Prostate gland (tissue), 2 donors: ENCODE measurements around the gene CRTC1.

Experiments
- CTCF ChIP-seq, 4 experiments: fragments of 200-600 bp in 2 of 4; fragments of 450-650 bp in 2 of 4; sonication (generic) in 2 of 4; IDR thresholded peaks; 1 replicate in 3 of 4; 2 replicates in 1 of 4; pipeline ENCODE4 v1.5.1; 2016 to 2019; ENCODE audit warnings: antibody characterized with exemption in 4 of 4, mild to moderate bottlenecking in 2 of 4, moderate library complexity in 2 of 4
- POLR2A ChIP-seq: fragments of 450-650 bp; IDR thresholded peaks from one replicate; pipeline ENCODE4 v1.6.1; 2016; ENCODE audit warnings: antibody characterized with exemption, mild to moderate bottlenecking

GRCh38 chr19:18644196-18645034 lies 39.1 kb upstream of the CRTC1 start:
- TF ChIP-seq CTCF (IDR thresholded peaks at IDR 0.05) (no peak), POLR2A (no peak)
